K562 (cell line): ENCODE data around the gene TMEM143. TPM values are rescaled to one million over a fixed set of nuclear protein-coding genes. Genes with fewer than 3 reads are reported as not detected.

Experiments used
- ASH1L ChIP-seq: fragments of 450-650 bp; IDR thresholded peaks from 2 replicates; pipeline ENCODE4 v1.6.1; 2018; ENCODE audit warnings: borderline replicate concordance, mild to moderate bottlenecking, low read depth; ENCODE audit not compliant: partially characterized antibody
- CC2D1A ChIP-seq: fragments of 450-650 bp; IDR thresholded peaks from 2 replicates; pipeline ENCODE4 v1.6.1; 2017; ENCODE audit warnings: mild to moderate bottlenecking
- CGGBP1 ChIP-seq: fragments of 250-450 bp; sonication (Bioruptor Pico); IDR thresholded peaks from 2 replicates; pipeline ENCODE4 v1.9.0; 2021; ENCODE audit warnings: mild to moderate bottlenecking
- COPS2 ChIP-seq: fragments of 450-650 bp; conservative IDR thresholded peaks from 2 replicates; pipeline ENCODE4 v1.6.1; 2016; ENCODE audit warnings: mild to moderate bottlenecking, moderate library complexity
- ELF4 ChIP-seq: fragments of 450-650 bp; formaldehyde crosslinking; IDR thresholded peaks from 2 replicates; pipeline ENCODE4 v1.4.0; 2022; ENCODE audit warnings: missing genetic modification characterization
- EP400 ChIP-seq: fragments of 450-650 bp; IDR thresholded peaks from 2 replicates; pipeline ENCODE4 v1.6.1; 2017; ENCODE audit warnings: antibody characterized with exemption, mild to moderate bottlenecking, moderate library complexity
- HCFC1 ChIP-seq: IDR thresholded peaks from 2 replicates; pipeline ENCODE4 v1.6.1; 2012; ENCODE audit warnings: low read depth, low read length, improper control_type of control experiment
- HDAC1 ChIP-seq, 2 experiments: fragments of 450-650 bp; IDR thresholded peaks; 2 replicates each; pipeline ENCODE4 v1.6.1; 2016 to 2017; ENCODE audit warnings: inconsistent platforms in 1 of 2, mild to moderate bottlenecking in 1 of 2, moderate library complexity in 1 of 2
- HMG20B ChIP-seq: fragments of 250-450 bp; sonication (Bioruptor Pico); IDR thresholded peaks from 2 replicates; pipeline ENCODE4 v1.5.0; 2021; ENCODE audit warnings: mild to moderate bottlenecking
- MCM2 ChIP-seq: fragments of 450-650 bp; IDR thresholded peaks from 2 replicates; pipeline ENCODE4 v1.6.1; 2017; ENCODE audit warnings: low read depth, mild to moderate bottlenecking
- MECOM ChIP-seq: fragments of 250-450 bp; sonication (Bioruptor Pico); IDR thresholded peaks from 2 replicates; pipeline ENCODE4 v1.8.0; 2022; ENCODE audit warnings: inconsistent platforms
- MEIS2 ChIP-seq: fragments of 450-650 bp; IDR thresholded peaks from 2 replicates; pipeline ENCODE4 v1.6.1; 2014; ENCODE audit warnings: mild to moderate bottlenecking; ENCODE audit not compliant: partially characterized antibody
- MTA1 ChIP-seq: fragments of 450-650 bp; IDR thresholded peaks from 2 replicates; pipeline ENCODE4 v1.6.1; 2017; ENCODE audit warnings: borderline replicate concordance
- NR2C1 ChIP-seq, 2 experiments: fragments of 450-650 bp; IDR thresholded peaks; 2 replicates each; pipeline ENCODE4 v1.6.1; 2017; ENCODE audit warnings: mild to moderate bottlenecking in 2 of 2, antibody characterized with exemption in 1 of 2, inconsistent platforms in 1 of 2, missing compliant biosample characterization in 1 of 2, missing genetic modification characterization in 1 of 2
- PHF20 ChIP-seq: fragments of 450-650 bp; IDR thresholded peaks from 2 replicates; pipeline ENCODE4 v1.6.1; 2018; ENCODE audit not compliant: partially characterized antibody
- PHF8 ChIP-seq: fragments of 200-600 bp; sonication (generic); IDR thresholded peaks from 2 replicates; pipeline ENCODE4 v1.6.1; 2012; ENCODE audit warnings: mixed run types, mild to moderate bottlenecking, inconsistent platforms, low read length, moderate library complexity, borderline replicate concordance
- PML ChIP-seq: IDR thresholded peaks from 2 replicates; pipeline ENCODE4 v1.6.1; 2012; ENCODE audit warnings: low read length, inconsistent platforms
- POLR2AphosphoS2 ChIP-seq: IDR thresholded peaks from 2 replicates; pipeline ENCODE4 v1.6.1; 2012; ENCODE audit warnings: low read length, improper control_type of control experiment
- RNF2 ChIP-seq: sonication (generic); IDR thresholded peaks from 2 replicates; pipeline ENCODE4 v1.6.1; 2016
- SMAD4 ChIP-seq: fragments of 250-450 bp; sonication (Bioruptor Pico); conservative IDR thresholded peaks from 2 replicates; pipeline ENCODE4 v1.8.0; 2021; ENCODE audit warnings: inconsistent platforms, mild to moderate bottlenecking, moderate library complexity
- SMARCE1 ChIP-seq: fragments of 450-650 bp; IDR thresholded peaks from 2 replicates; pipeline ENCODE4 v1.7.1; 2016; ENCODE audit warnings: mild to moderate bottlenecking
- SRF ChIP-seq, 2 experiments: fragments of 250-450, 450-650 bp in 1 of 2; sonication (Bioruptor Pico) in 1 of 2; sonication (generic) in 1 of 2; formaldehyde crosslinking; IDR thresholded peaks; 2 replicates each; pipeline versions ENCODE4 v1.5.0 to v1.5.1; 2020 to 2022; ENCODE audit warnings: mild to moderate bottlenecking in 1 of 2, missing genetic modification reagents in 1 of 2
- TCF15 ChIP-seq: fragments of 250-450 bp; sonication (Bioruptor Pico); IDR thresholded peaks from 2 replicates; pipeline ENCODE4 v1.8.0; 2022; ENCODE audit warnings: moderate library complexity, mild to moderate bottlenecking, inconsistent platforms
- THAP12 ChIP-seq: fragments of 250-450 bp; sonication (Bioruptor Pico); IDR thresholded peaks from 2 replicates; pipeline ENCODE4 v1.9.0; 2021; ENCODE audit warnings: mild to moderate bottlenecking, inconsistent platforms
- XRCC4 ChIP-seq: IDR thresholded peaks from one replicate; pipeline ENCODE4 v1.6.1; 2011; ENCODE audit not compliant: insufficient read depth, insufficient read length; ENCODE audit errors: extremely low read depth
- ZNF324 ChIP-seq: fragments of 250-450 bp; sonication (Bioruptor Pico); IDR thresholded peaks from 2 replicates; pipeline ENCODE4 v1.4.0; 2020; ENCODE audit warnings: mild to moderate bottlenecking
- ZNF584 ChIP-seq: fragments of 200-800 bp; sonication (Bioruptor generic); IDR thresholded peaks from 2 replicates; pipeline ENCODE4 v1.6.1; 2016; ENCODE audit warnings: low read depth, mild to moderate bottlenecking, missing genetic modification characterization, missing compliant biosample characterization
- polyA plus RNA-seq, 8 experiments: library from polyadenylated mRNA; depleted of rRNA in 4 of 8; stranded (reverse) in 5 of 8; unstranded in 3 of 8; fragments of >200 nt; fragmentation: Nextera tagmentation in 2 of 8; fragmentation: Illumina TruSeq in 1 of 8; extraction: Ambion mirVana in 2 of 8; extraction: Trizol in 1 of 8; gene quantifications; 2 replicates each; pipeline versions ENCODE4 v1.2.1 to v1.2.3, GENCODE V29; 2011 to 2014; ENCODE audit warnings: inconsistent platforms in 1 of 8, missing spikeins in 1 of 8
- total RNA-seq, 7 experiments: library from RNA; depleted of rRNA in 6 of 7; stranded (reverse); fragments of >200 nt in 6 of 7; fragmentation: Illumina TruSeq in 2 of 7; extraction: Trizol in 2 of 7; gene quantifications; 2 replicates each; pipeline versions ENCODE4 v1.2.1 to v1.2.3, GENCODE V29; 2011 to 2021; ENCODE audit warnings: low replicate concordance in 1 of 7

Gene TMEM143
- total and polyA plus RNA-seq, 9 of the 15 experiments (the other 6 are each of a cell fraction or from before 2014, with no cell fraction given) = 0.66 to 8.8 (median 4.3) TPM

GRCh38 chr19:48325265-48325910 lies 38.4 kb downstream of the TMEM143 start, which contains the start of gene EMP3 (continued):
- TF ChIP-seq MTA1 (peak; percentile 88), MCM2 (no peak), SMARCE1 (peak; percentile 89), ZNF584 (CRISPR knock-in tag) (0 out of 2 replicates have a peak, but pooled peaks have one; percentile 45), POLR2AphosphoS2 (peak; percentile 48; the same call in 1 of the 2 replicates), HDAC1 (IDR thresholded peaks at IDR 0.05) (peak in 1 of 2 experiments; percentile 90; a peak in 2 of 4 replicates), ELF4 (peak; percentile 98), MECOM (CRISPR knock-in tag) (no peak), THAP12 (CRISPR knock-in tag) (peak; percentile 81), TCF15 (no peak), PHF8 (peak; percentile 54; the same call in 1 of the 2 replicates), SRF (CRISPR knock-in tag; IDR thresholded peaks at IDR 0.05) (peak in 1 of 2 experiments; percentile 13; a peak in 1 of 4 replicates), HCFC1 (0 out of 2 replicates have a peak, but pooled peaks have one; percentile 26), XRCC4 (no peak), NR2C1 (IDR thresholded peaks at IDR 0.05) (peak; percentile 56; the same call in 1 of the 2 replicates), NR2C1 (tag; IDR thresholded peaks at IDR 0.05) (no peak), PHF20 (peak; percentile 65), MEIS2 (peak; percentile 31), COPS2 (no peak), EP400 (peak; percentile 64; the same call in 1 of the 2 replicates), HMG20B (CRISPR knock-in tag) (no peak), CGGBP1 (0 out of 2 replicates have a peak, but pooled peaks have one; percentile 32), ZNF324 (CRISPR knock-in tag) (no peak), SMAD4 (CRISPR knock-in tag) (peak; percentile 42; the same call in 1 of the 2 replicates), PML (peak; percentile 42; the same call in 1 of the 2 replicates), ASH1L (peak; percentile 41), CC2D1A (0 out of 2 replicates have a peak, but pooled peaks have one; percentile 41), RNF2 (peak; percentile 59)
